IPS-18c (cell line): ENCODE measurements around the gene ZBED4.
"Not testable (repeated sequence)": the region's sequence is repeated elsewhere in the genome, so short reads cannot be mapped to it uniquely, and the experiment has no call there.

ENCODE experiments used
- H3K4me3 ChIP-seq: 2 replicates; pipeline ENCODE4 v1.7.0; 2013; ENCODE audit warnings: low read depth, mild to moderate bottlenecking, low read length, moderate library complexity; ENCODE audit not compliant: insufficient read depth
- H3K9me3 ChIP-seq: one replicate; pipeline ENCODE4 v1.6.1; 2013; ENCODE audit warnings: mild to moderate bottlenecking, low read length, moderate library complexity; ENCODE audit not compliant: control insufficient read depth, insufficient read depth

Gene ZBED4

GRCh38 chr22:49852898-49853894 is at the start of gene ZBED4:
Gene ZBED4, plus strand, starts transcription at chr22:49853844. Its CDS starts 29,819 bp downstream, at chr22:49883663.
- H3K9me3 ChIP-seq: no peaks in the 10 kb centered on the region
- H3K4me3 ChIP-seq: peak within 1 kb of the TSS; percentile 87

GRCh38 chr22:49807129-49807528 is 46.5 kb upstream of the ZBED4 start:
- Histone ChIP-seq H3K9me3 (peaks cover 2% of the 10 kb centered on the region), H3K4me3 (no peak overlapping the region)

- Histone ChIP-seq H3K9me3 (peaks cover under 1% of the 10 kb centered on the region), H3K4me3 (no peak overlapping the region)
These were observed 45.6 kb upstream of the ZBED4 start for GRCh38 chr22:49807780-49808708.

- Histone ChIP-seq H3K4me3 (no peak overlapping the region), H3K9me3 (no peaks in the 10 kb centered on the region)
These were observed 43.2 kb upstream of the ZBED4 start for GRCh38 chr22:49810363-49811019.

GRCh38 chr22:49811020-49811791 is 42.4 kb upstream of the ZBED4 start:
- no peaks in the 10 kb centered on the region for H3K9me3 ChIP-seq
- no peak overlapping the region for H3K4me3 ChIP-seq

GRCh38 chr22:49812838-49813237 is 40.8 kb upstream of the ZBED4 start:
- H3K4me3 ChIP-seq: no peak overlapping the region
- no peaks in the 10 kb centered on the region for H3K9me3 ChIP-seq

- Histone ChIP-seq H3K4me3 (no peak overlapping the region), H3K9me3 (no peaks in the 10 kb centered on the region)
These were observed 39.4 kb upstream of the ZBED4 start for GRCh38 chr22:49814164-49814686.

- no peaks in the 10 kb centered on the region for H3K9me3 ChIP-seq
- H3K4me3 ChIP-seq: no peak overlapping the region
These were observed 38.8 kb upstream of the ZBED4 start for GRCh38 chr22:49814856-49815255.

GRCh38 chr22:49815641-49816091 is 38.0 kb upstream of the ZBED4 start:
- no peak overlapping the region for H3K4me3 ChIP-seq
- H3K9me3 ChIP-seq: no peaks in the 10 kb centered on the region

- Histone ChIP-seq H3K9me3 (no peaks in the 10 kb centered on the region), H3K4me3 (no peak overlapping the region)
These were observed 36.3 kb upstream of the ZBED4 start for GRCh38 chr22:49817359-49817758.

GRCh38 chr22:49820984-49821383 is 32.7 kb upstream of the ZBED4 start:
- Histone ChIP-seq H3K9me3 (peaks cover 3% of the 10 kb centered on the region), H3K4me3 (no peak overlapping the region)

- H3K4me3 ChIP-seq: not testable (repeated sequence)
These were observed 31.9 kb upstream of the ZBED4 start for GRCh38 chr22:49821741-49822140.

GRCh38 chr22:49823289-49824045 is 30.2 kb upstream of the ZBED4 start:
- no peak overlapping the region for H3K4me3 ChIP-seq
- H3K9me3 ChIP-seq: peaks cover 3% of the 10 kb centered on the region

More at GRCh38 chr22:49821741-49822140, 31.9 kb upstream of the ZBED4 start:
- H3K9me3 ChIP-seq: not testable (repeated sequence)

GRCh38 chr22:49824185-49824925 is 29.3 kb upstream of the ZBED4 start:
- H3K9me3 ChIP-seq: peaks cover 6% of the 10 kb centered on the region
- no peak overlapping the region for H3K4me3 ChIP-seq

GRCh38 chr22:49824936-49825335 is 28.7 kb upstream of the ZBED4 start:
- Histone ChIP-seq H3K9me3 (peaks cover 6% of the 10 kb centered on the region), H3K4me3 (no peak overlapping the region; the same call in 1 of the 2 replicates)
